ENCODE results near the gene SLC25A1.

- TF ChIP-seq POLR2AphosphoS5 (IDR thresholded peaks at IDR 0.05): no peak
- TF ChIP-seq, protein P1, sequence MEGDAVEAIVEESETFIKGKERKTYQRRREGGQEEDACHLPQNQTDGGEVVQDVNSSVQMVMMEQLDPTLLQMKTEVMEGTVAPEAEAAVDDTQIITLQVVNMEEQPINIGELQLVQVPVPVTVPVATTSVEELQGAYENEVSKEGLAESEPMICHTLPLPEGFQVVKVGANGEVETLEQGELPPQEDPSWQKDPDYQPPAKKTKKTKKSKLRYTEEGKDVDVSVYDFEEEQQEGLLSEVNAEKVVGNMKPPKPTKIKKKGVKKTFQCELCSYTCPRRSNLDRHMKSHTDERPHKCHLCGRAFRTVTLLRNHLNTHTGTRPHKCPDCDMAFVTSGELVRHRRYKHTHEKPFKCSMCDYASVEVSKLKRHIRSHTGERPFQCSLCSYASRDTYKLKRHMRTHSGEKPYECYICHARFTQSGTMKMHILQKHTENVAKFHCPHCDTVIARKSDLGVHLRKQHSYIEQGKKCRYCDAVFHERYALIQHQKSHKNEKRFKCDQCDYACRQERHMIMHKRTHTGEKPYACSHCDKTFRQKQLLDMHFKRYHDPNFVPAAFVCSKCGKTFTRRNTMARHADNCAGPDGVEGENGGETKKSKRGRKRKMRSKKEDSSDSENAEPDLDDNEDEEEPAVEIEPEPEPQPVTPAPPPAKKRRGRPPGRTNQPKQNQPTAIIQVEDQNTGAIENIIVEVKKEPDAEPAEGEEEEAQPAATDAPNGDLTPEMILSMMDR (IDR thresholded peaks at IDR 0.05): no peak
These were observed 47.9 kb upstream of the SLC25A1 start for GRCh38 chr22:19226428-19226827.

Data from suprapubic skin (tissue), 3 donors.